GM06990 (cell line): ENCODE data around the gene KPNA6.
A peak's percentile ranks its signal among the peaks of the same experiment; 100 is the strongest.

Experiments
- DNase-seq: peaks from one replicate; pipeline ENCODE4 v3.0.0-alpha.2; 2011; ENCODE audit not compliant: insufficient read length; ENCODE audit errors: extremely low read depth
- H3K27me3 ChIP-seq: replicated peaks from 2 replicates; pipeline ENCODE4 v1.6.0; 2011; ENCODE audit warnings: low read length; ENCODE audit not compliant: control insufficient read depth, insufficient read depth
- H3K36me3 ChIP-seq: 2 replicates; pipeline ENCODE4 v1.5.1; 2011; ENCODE audit warnings: low read length; ENCODE audit not compliant: control insufficient read depth, insufficient read depth
- H3K4me3 ChIP-seq: replicated peaks from 2 replicates; pipeline ENCODE4 v1.5.1; 2011; ENCODE audit warnings: low read depth, mild to moderate bottlenecking, control low read depth, low read length
- TF ChIP-seq, protein P1 (sequence below): IDR thresholded peaks from 2 replicates; pipeline ENCODE4 v1.5.1; 2011; ENCODE audit warnings: low read length, control low read depth, mild to moderate bottlenecking, inconsistent platforms; ENCODE audit not compliant: insufficient read depth, poor library complexity, severe bottlenecking

KPNA6 gene

DNA sequence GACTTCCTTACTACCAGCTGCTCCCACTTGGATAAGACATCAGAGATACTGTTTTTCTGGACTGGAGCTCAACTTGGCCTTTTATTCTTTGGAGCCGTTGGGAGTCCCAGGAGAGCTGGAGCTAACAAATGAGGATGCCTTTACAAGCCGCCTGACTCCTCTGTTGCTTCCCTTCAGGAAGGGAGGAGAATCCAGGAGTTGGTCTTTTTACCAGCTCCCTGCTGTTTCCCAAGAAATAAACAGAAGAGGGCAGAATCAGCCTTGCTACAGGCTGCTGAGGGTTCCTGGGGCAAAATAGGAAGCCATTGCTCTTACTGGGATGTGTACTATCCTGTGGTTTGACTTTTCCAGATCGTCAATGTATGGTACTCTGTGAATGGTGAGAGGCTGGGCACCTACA lies 115.8 kb downstream of the KPNA6 start:
- H3K4me3 ChIP-seq = peak overlapping the region; percentile 85; the same call in 1 of the 2 replicates
- no peaks in the 10 kb centered on the region for H3K27me3 ChIP-seq
- TF ChIP-seq, protein P1, sequence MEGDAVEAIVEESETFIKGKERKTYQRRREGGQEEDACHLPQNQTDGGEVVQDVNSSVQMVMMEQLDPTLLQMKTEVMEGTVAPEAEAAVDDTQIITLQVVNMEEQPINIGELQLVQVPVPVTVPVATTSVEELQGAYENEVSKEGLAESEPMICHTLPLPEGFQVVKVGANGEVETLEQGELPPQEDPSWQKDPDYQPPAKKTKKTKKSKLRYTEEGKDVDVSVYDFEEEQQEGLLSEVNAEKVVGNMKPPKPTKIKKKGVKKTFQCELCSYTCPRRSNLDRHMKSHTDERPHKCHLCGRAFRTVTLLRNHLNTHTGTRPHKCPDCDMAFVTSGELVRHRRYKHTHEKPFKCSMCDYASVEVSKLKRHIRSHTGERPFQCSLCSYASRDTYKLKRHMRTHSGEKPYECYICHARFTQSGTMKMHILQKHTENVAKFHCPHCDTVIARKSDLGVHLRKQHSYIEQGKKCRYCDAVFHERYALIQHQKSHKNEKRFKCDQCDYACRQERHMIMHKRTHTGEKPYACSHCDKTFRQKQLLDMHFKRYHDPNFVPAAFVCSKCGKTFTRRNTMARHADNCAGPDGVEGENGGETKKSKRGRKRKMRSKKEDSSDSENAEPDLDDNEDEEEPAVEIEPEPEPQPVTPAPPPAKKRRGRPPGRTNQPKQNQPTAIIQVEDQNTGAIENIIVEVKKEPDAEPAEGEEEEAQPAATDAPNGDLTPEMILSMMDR = no peak
- H3K36me3 ChIP-seq = peaks cover 18% of the 10 kb centered on the region
- DNase-seq = no peak

DNA sequence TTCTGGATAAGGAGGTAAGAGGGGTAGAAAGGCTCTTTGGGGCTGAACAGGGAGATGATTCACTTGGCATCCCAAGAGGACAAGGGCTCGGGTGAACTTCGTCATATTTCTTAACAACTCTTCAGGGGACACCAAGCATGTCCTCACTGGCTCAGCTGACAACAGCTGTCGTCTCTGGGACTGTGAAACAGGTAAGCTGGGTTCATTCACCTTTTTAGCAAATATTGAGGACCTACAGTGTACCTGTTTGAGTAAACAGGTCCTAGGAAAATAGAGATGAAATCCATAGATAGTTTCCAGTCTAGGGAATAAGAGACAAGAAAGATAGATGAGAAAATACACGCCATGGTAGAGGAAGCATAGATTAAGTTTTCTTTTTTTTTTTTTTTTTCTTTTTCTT lies 116.4 kb downstream of the KPNA6 start:
- Histone ChIP-seq H3K4me3 (no peak overlapping the region), H3K27me3 (no peaks in the 10 kb centered on the region), H3K36me3 (peaks cover 22% of the 10 kb centered on the region)
- TF ChIP-seq, protein P1 = no peak
- DNase-seq = no peak
